HEK293 (cell line): ENCODE measurements around the gene MAVS.
A peak's percentile ranks its signal among the peaks of the same experiment; 100 is the strongest.

Experiments used
- CTCF ChIA-PET: fragments of 350-600 bp; formaldehyde crosslinking; extraction: SDS; loops from one replicate; lab custom pipeline; 2021; ENCODE audit warnings: antibody characterized with exemption; lab: Yijun Ruan, JAX
- POLR2A ChIA-PET: fragments of 300-600 bp; formaldehyde crosslinking; extraction: SDS; loops from one replicate; lab custom pipeline; 2020; ENCODE audit warnings: antibody characterized with exemption, inconsistent platforms; lab: Yijun Ruan, JAX
- H3K27ac ChIP-seq: fragments of 200-500 bp; sonication (Bioruptor generic); 2 replicates; pipeline ENCODE4 v1.5.1; 2014; ENCODE audit warnings: low read depth, low read length, control low read depth, inconsistent platforms; ENCODE audit errors: extremely low read depth
- H3K36me3 ChIP-seq, 2 experiments: fragments of 200-500 bp in 1 of 2; sonication (Bioruptor generic) in 1 of 2; 1 replicate in 1 of 2; 2 replicates in 1 of 2; pipeline ENCODE4 v1.5.1; 2014 to 2017; ENCODE audit warnings: inconsistent platforms in 2 of 2, low read length in 2 of 2; ENCODE audit not compliant: control insufficient read depth in 2 of 2, insufficient read depth in 1 of 2
- H3K4me1 ChIP-seq: fragments of 200-500 bp; sonication (Bioruptor generic); 2 replicates; pipeline ENCODE4 v1.5.1; 2014; ENCODE audit warnings: mild to moderate bottlenecking, low read length, inconsistent platforms; ENCODE audit not compliant: control insufficient read depth, insufficient read depth
- H3K4me3 ChIP-seq: 2 replicates; pipeline ENCODE4 v1.5.1; 2011; ENCODE audit warnings: low read depth, mild to moderate bottlenecking, control low read depth, low read length, moderate library complexity
- H3K9me3 ChIP-seq: fragments of 200-500 bp; sonication (Bioruptor generic); 2 replicates; pipeline ENCODE4 v1.5.1; 2014; ENCODE audit warnings: low read depth, low read length, inconsistent platforms; ENCODE audit not compliant: control insufficient read depth, insufficient read depth
- BCL11A ChIP-seq: fragments of 450-650 bp; formaldehyde crosslinking; IDR thresholded peaks from 2 replicates; pipeline ENCODE4 v1.5.1; 2016; ENCODE audit warnings: low read depth, missing biosample characterization, missing genetic modification characterization
- CTCF ChIP-seq: fragments of 450-650 bp; formaldehyde crosslinking; IDR thresholded peaks from 2 replicates; pipeline ENCODE4 v1.5.1; 2016; ENCODE audit warnings: missing biosample characterization, missing genetic modification characterization
- GFI1B ChIP-seq: fragments of 450-650 bp; formaldehyde crosslinking; IDR thresholded peaks from 2 replicates; pipeline ENCODE4 v1.5.1; 2016; ENCODE audit warnings: missing biosample characterization, missing genetic modification characterization
- GLI4 ChIP-seq: fragments of 450-650 bp; formaldehyde crosslinking; IDR thresholded peaks from 2 replicates; pipeline ENCODE4 v1.5.1; 2016; ENCODE audit warnings: missing biosample characterization, missing genetic modification characterization
- KLF1 ChIP-seq: fragments of 450-650 bp; formaldehyde crosslinking; IDR thresholded peaks from 2 replicates; pipeline ENCODE4 v1.5.1; 2016; ENCODE audit warnings: missing biosample characterization, missing genetic modification characterization
- KLF17 ChIP-seq: fragments of 450-650 bp; formaldehyde crosslinking; IDR thresholded peaks from 2 replicates; pipeline ENCODE4 v1.5.1; 2016; ENCODE audit warnings: missing biosample characterization, missing genetic modification characterization
- KLF7 ChIP-seq: fragments of 450-650 bp; formaldehyde crosslinking; IDR thresholded peaks from 2 replicates; pipeline ENCODE4 v1.5.1; 2016; ENCODE audit warnings: missing biosample characterization, missing genetic modification characterization, borderline replicate concordance
- MYNN ChIP-seq: fragments of 450-650 bp; formaldehyde crosslinking; IDR thresholded peaks from 2 replicates; pipeline ENCODE4 v1.5.1; 2016; ENCODE audit warnings: missing biosample characterization, missing genetic modification characterization, borderline replicate concordance
- OSR2 ChIP-seq: fragments of 450-650 bp; formaldehyde crosslinking; IDR thresholded peaks from 2 replicates; pipeline ENCODE4 v1.5.1; 2016; ENCODE audit warnings: missing biosample characterization, missing genetic modification characterization
- OVOL3 ChIP-seq: fragments of 450-650 bp; formaldehyde crosslinking; IDR thresholded peaks from 2 replicates; pipeline ENCODE4 v1.5.1; 2016; ENCODE audit warnings: missing biosample characterization, missing genetic modification characterization
- PRDM1 ChIP-seq: fragments of 450-650 bp; formaldehyde crosslinking; IDR thresholded peaks from 2 replicates; pipeline ENCODE4; 2016; ENCODE audit warnings: missing biosample characterization, missing genetic modification characterization
- ZBTB10 ChIP-seq: fragments of 450-650 bp; formaldehyde crosslinking; IDR thresholded peaks from 2 replicates; pipeline ENCODE4 v1.5.1; 2016; ENCODE audit warnings: missing biosample characterization, missing genetic modification characterization
- ZFHX2 ChIP-seq: fragments of 450-650 bp; formaldehyde crosslinking; conservative IDR thresholded peaks from 2 replicates; pipeline ENCODE4 v1.5.1; 2016; ENCODE audit warnings: missing biosample characterization, missing genetic modification characterization
- ZFP37 ChIP-seq: fragments of 450-650 bp; formaldehyde crosslinking; IDR thresholded peaks from 2 replicates; pipeline ENCODE4 v1.5.1; 2016; ENCODE audit warnings: missing biosample characterization, missing genetic modification characterization
- ZNF324 ChIP-seq: fragments of 450-650 bp; formaldehyde crosslinking; IDR thresholded peaks from 2 replicates; pipeline ENCODE4 v1.5.1; 2016; ENCODE audit warnings: missing biosample characterization, missing genetic modification characterization
- ZNF335 ChIP-seq: fragments of 450-650 bp; formaldehyde crosslinking; conservative IDR thresholded peaks from 2 replicates; pipeline ENCODE4 v1.5.1; 2016; ENCODE audit warnings: missing biosample characterization, missing genetic modification characterization
- ZNF341 ChIP-seq: fragments of 450-650 bp; formaldehyde crosslinking; IDR thresholded peaks from 2 replicates; pipeline ENCODE4; 2016; ENCODE audit warnings: low read depth, missing biosample characterization, missing genetic modification characterization
- ZNF362 ChIP-seq: fragments of 450-650 bp; formaldehyde crosslinking; IDR thresholded peaks from 2 replicates; pipeline ENCODE4 v1.5.1; 2016; ENCODE audit warnings: missing biosample characterization, missing genetic modification characterization
- ZNF548 ChIP-seq: fragments of 450-650 bp; formaldehyde crosslinking; IDR thresholded peaks from 2 replicates; pipeline ENCODE4 v1.5.1; 2016; ENCODE audit warnings: missing biosample characterization, missing genetic modification characterization
- ZNF585B ChIP-seq: fragments of 450-650 bp; formaldehyde crosslinking; IDR thresholded peaks from 2 replicates; pipeline ENCODE4 v1.5.1; 2016; ENCODE audit warnings: missing biosample characterization, missing genetic modification characterization
- ZNF624 ChIP-seq: fragments of 450-650 bp; formaldehyde crosslinking; IDR thresholded peaks from 2 replicates; pipeline ENCODE4 v1.5.1; 2017; ENCODE audit warnings: missing biosample characterization, missing genetic modification characterization
- ZNF626 ChIP-seq: fragments of 450-650 bp; sonication (Bioruptor Pico); formaldehyde crosslinking; IDR thresholded peaks from 2 replicates; pipeline ENCODE4 v1.5.1; 2018; ENCODE audit warnings: missing biosample characterization, missing genetic modification characterization, inconsistent platforms
- ZNF629 ChIP-seq: fragments of 450-650 bp; formaldehyde crosslinking; IDR thresholded peaks from 2 replicates; pipeline ENCODE4 v1.5.1; 2017; ENCODE audit warnings: missing biosample characterization, missing genetic modification characterization
- ZNF645 ChIP-seq: fragments of 450-650 bp; formaldehyde crosslinking; IDR thresholded peaks from 2 replicates; pipeline ENCODE4; 2016; ENCODE audit warnings: missing biosample characterization, missing genetic modification characterization
- ZNF670 ChIP-seq: fragments of 450-650 bp; formaldehyde crosslinking; IDR thresholded peaks from 2 replicates; pipeline ENCODE4 v1.5.1; 2016; ENCODE audit warnings: missing biosample characterization, missing genetic modification characterization, low read depth
- ZNF677 ChIP-seq: fragments of 450-650 bp; IDR thresholded peaks from 2 replicates; pipeline ENCODE4 v1.5.0; 2018; ENCODE audit warnings: missing biosample characterization, mild to moderate bottlenecking, missing genetic modification characterization, moderate library complexity
- ZNF704 ChIP-seq: fragments of 450-650 bp; formaldehyde crosslinking; IDR thresholded peaks from 2 replicates; pipeline ENCODE4 v1.5.1; 2016; ENCODE audit warnings: missing biosample characterization, missing genetic modification characterization
- ZNF776 ChIP-seq: fragments of 450-650 bp; formaldehyde crosslinking; IDR thresholded peaks from 2 replicates; pipeline ENCODE4 v1.5.0; 2017; ENCODE audit warnings: missing biosample characterization, missing genetic modification characterization, borderline replicate concordance
- ZNF785 ChIP-seq: fragments of 450-650 bp; formaldehyde crosslinking; IDR thresholded peaks from 2 replicates; pipeline ENCODE4 v1.5.1; 2016; ENCODE audit warnings: missing biosample characterization, missing genetic modification characterization

Gene MAVS

GRCh38 chr20:3846740-3847428 is at the start of gene MAVS:
Gene MAVS (plus strand): TSS chr20:3846834. CDS start chr20:3854625, 7,791 bp downstream.
- CTCF ChIA-PET: interaction anchor here (0.7 to 1.0 kb wide), 3 partner anchors 9 to 222 kb away, joined by 3 to 5 read pairs (median 3); no protein-coding TSS in a partner anchor
- POLR2A ChIA-PET: interaction anchor here (1.4 kb wide), 1 partner anchor 27 kb away, joined by 8 read pairs; the partner anchor contains the start of gene AP5S1
- no peaks in the 10 kb centered on the region for H3K9me3 ChIP-seq
- peak within 1 kb of the TSS; percentile 94 for H3K4me3 ChIP-seq
- H3K4me1 ChIP-seq: peaks cover 11% of the 10 kb centered on the region
- H3K27ac ChIP-seq: peak within 1 kb of the TSS; percentile 92
- peaks cover 0 to 7% of the 10 kb centered on the region in 2 experiments; a peak in 2 of 3 replicates for H3K36me3 ChIP-seq
- no peak for TF ChIP-seq ZNF776
- peak; percentile 22; the same call in 1 of the 2 replicates for TF ChIP-seq ZFHX2 (tag by site-specific recombination)
- no peak for TF ChIP-seq GLI4 (tag by site-specific recombination)
- TF ChIP-seq ZNF585B (tag by site-specific recombination): no peak
- peak; percentile 46; the same call in 1 of the 2 replicates for TF ChIP-seq ZNF324 (tag by site-specific recombination)
- TF ChIP-seq OVOL3 (tag by site-specific recombination): 0 out of 2 replicates have a peak, but pooled peaks have one; percentile 62
- TF ChIP-seq ZBTB10 (tag by site-specific recombination): peak; percentile 98
- TF ChIP-seq ZNF629 (tag by site-specific recombination): peak; percentile 42; the same call in 1 of the 2 replicates
- TF ChIP-seq ZNF335: peak; percentile 81
- no peak for TF ChIP-seq ZNF785 (tag by site-specific recombination)
- TF ChIP-seq MYNN: no peak
- peak; percentile 65 for TF ChIP-seq KLF17
- no peak for TF ChIP-seq ZNF670 (tag by site-specific recombination)
- 0 out of 2 replicates have a peak, but pooled peaks have one; percentile 19 for TF ChIP-seq ZFP37 (tag by site-specific recombination)
- no peak for TF ChIP-seq KLF7
- TF ChIP-seq ZNF704: no peak
- TF ChIP-seq CTCF (tag by site-specific recombination): peak; percentile 55; the same call in 1 of the 2 replicates
- peak; percentile 18; the same call in 1 of the 2 replicates for TF ChIP-seq ZNF645 (tag by site-specific recombination)
- TF ChIP-seq OSR2: 0 out of 2 replicates have a peak, but pooled peaks have one; percentile 8
- TF ChIP-seq BCL11A (tag by site-specific recombination): 0 out of 2 replicates have a peak, but pooled peaks have one; percentile 37
- no peak for TF ChIP-seq ZNF626 (tag by site-specific recombination)
- peak; percentile 81 for TF ChIP-seq ZNF341 (tag by site-specific recombination)
- TF ChIP-seq ZNF677 (tag by site-specific recombination): no peak
- no peak for TF ChIP-seq ZNF548
- TF ChIP-seq GFI1B (tag by site-specific recombination): no peak
- no peak for TF ChIP-seq ZNF624 (tag by site-specific recombination)
- no peak for TF ChIP-seq PRDM1 (tag by site-specific recombination)
- no peak for TF ChIP-seq ZNF362 (tag by site-specific recombination)
- TF ChIP-seq KLF1 (tag by site-specific recombination): peak; percentile 64; the same call in 1 of the 2 replicates
